Measurements from ENCODE around the gene SYTL5.

The SYTL5 gene

DNA sequence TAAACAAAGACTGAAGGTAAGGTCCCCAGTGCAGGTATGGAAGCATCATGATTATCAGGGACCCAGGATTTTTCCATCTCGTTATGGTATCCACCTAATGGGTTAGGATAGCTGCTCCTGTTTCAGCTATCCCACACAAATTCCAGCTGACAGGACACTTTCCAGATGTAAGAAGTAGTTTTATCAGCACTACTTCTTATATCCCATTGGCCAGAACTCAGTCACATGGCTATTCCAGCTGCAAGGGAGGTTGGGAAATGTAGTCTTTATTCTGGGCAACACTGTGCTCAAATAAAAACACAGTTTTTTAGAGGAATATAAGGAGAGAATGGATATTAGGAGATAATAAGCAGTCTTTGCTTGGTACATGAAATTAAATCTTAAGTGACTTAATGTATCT, 117.6 kb downstream of the SYTL5 start:
- H3K4me3 ChIP-seq (ENCODE audit: low read depth, low read length): no peak overlapping the region
- no peaks in the 10 kb centered on the region for H3K36me3 ChIP-seq (ENCODE audit: control insufficient read depth, insufficient read depth, low read length)
- H3K27me3 ChIP-seq (ENCODE audit: control insufficient read depth, insufficient read depth, low read length): no peaks in the 10 kb centered on the region
- H3K9ac ChIP-seq (ENCODE audit: low read depth, low read length): no peak overlapping the region
- no peaks in the 10 kb centered on the region for H3K4me1 ChIP-seq (ENCODE audit: control insufficient read depth, insufficient read depth, low read length)
- H3K9me3 ChIP-seq (ENCODE audit: control insufficient read depth, insufficient read depth, low read length): peaks cover 4% of the 10 kb centered on the region

DNA sequence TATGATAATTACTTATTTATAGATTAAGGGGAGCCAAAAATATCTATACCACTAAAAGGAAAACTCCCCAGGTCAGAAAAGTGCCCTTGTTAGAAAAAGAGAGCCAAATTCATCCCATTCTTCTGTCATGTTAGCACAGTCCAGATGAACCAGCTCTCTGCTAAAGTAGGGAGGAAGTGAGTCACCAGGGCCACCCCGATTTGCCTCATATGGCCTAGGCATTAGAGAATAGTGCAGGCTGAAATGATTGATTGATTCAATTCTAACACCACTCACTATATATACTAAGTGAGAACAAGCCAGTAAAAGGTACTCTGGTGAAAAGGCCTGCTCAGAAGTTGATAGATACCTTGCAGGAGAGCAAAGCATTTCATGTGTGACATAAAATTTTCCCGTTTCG, 119.8 kb downstream of the SYTL5 start:
- Histone ChIP-seq H3K9ac (ENCODE audit: low read depth, low read length) (no peak overlapping the region), H3K4me1 (ENCODE audit: control insufficient read depth, insufficient read depth, low read length) (no peaks in the 10 kb centered on the region), H3K27me3 (ENCODE audit: control insufficient read depth, insufficient read depth, low read length) (no peaks in the 10 kb centered on the region), H3K9me3 (ENCODE audit: control insufficient read depth, insufficient read depth, low read length) (peaks cover 4% of the 10 kb centered on the region), H3K4me3 (ENCODE audit: low read depth, low read length) (no peak overlapping the region), H3K36me3 (ENCODE audit: control insufficient read depth, insufficient read depth, low read length) (no peaks in the 10 kb centered on the region)

DNA sequence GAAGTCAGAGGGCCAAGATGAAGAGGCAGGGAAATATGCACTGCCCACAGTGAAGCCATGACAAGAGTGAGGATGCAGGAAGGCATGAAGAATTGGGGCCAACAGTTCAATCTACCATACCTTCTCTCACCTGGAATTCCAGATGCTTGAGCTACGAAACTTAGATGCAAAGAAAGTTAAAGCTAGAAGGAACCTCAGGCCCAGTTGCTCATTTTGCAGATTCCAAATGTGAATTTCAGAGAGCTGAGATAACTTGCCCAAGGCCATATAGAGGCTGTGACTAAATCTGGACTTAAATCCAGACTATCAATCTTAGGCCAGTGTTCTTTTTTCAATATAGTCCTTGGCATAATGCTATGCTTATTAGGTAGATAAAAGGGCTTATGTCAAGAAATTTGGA, 121.6 kb downstream of the SYTL5 start:
- no peaks in the 10 kb centered on the region for H3K4me1 ChIP-seq (ENCODE audit: control insufficient read depth, insufficient read depth, low read length)
- no peaks in the 10 kb centered on the region for H3K36me3 ChIP-seq (ENCODE audit: control insufficient read depth, insufficient read depth, low read length)
- H3K9me3 ChIP-seq (ENCODE audit: control insufficient read depth, insufficient read depth, low read length): peaks cover 4% of the 10 kb centered on the region
- no peak overlapping the region for H3K9ac ChIP-seq (ENCODE audit: low read depth, low read length)
- no peaks in the 10 kb centered on the region for H3K27me3 ChIP-seq (ENCODE audit: control insufficient read depth, insufficient read depth, low read length)
- H3K4me3 ChIP-seq (ENCODE audit: low read depth, low read length): no peak overlapping the region

DNA sequence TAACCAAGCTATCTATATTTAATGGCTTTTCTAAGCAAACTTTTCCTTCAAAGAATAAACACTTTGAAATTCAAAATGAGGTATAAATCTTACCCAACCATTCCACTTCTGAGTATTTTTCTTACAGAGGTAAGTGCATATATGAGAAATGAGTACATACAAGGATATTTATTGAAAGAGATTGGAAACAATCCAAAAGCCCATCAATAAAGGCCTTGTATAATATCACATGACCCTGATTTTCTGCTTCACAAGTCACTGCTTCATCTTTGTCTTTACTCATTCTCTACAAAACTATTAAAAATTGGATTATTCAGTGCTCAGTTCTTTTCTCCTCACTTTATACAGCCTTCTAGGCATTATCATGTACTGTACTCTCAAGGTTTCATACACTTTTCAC, 123.0 kb downstream of the SYTL5 start:
- Histone ChIP-seq H3K36me3 (ENCODE audit: control insufficient read depth, insufficient read depth, low read length) (no peaks in the 10 kb centered on the region), H3K27me3 (ENCODE audit: control insufficient read depth, insufficient read depth, low read length) (no peaks in the 10 kb centered on the region), H3K9ac (ENCODE audit: low read depth, low read length) (no peak overlapping the region), H3K4me3 (ENCODE audit: low read depth, low read length) (no peak overlapping the region), H3K4me1 (ENCODE audit: control insufficient read depth, insufficient read depth, low read length) (no peaks in the 10 kb centered on the region), H3K9me3 (ENCODE audit: control insufficient read depth, insufficient read depth, low read length) (no peaks in the 10 kb centered on the region)

DNA sequence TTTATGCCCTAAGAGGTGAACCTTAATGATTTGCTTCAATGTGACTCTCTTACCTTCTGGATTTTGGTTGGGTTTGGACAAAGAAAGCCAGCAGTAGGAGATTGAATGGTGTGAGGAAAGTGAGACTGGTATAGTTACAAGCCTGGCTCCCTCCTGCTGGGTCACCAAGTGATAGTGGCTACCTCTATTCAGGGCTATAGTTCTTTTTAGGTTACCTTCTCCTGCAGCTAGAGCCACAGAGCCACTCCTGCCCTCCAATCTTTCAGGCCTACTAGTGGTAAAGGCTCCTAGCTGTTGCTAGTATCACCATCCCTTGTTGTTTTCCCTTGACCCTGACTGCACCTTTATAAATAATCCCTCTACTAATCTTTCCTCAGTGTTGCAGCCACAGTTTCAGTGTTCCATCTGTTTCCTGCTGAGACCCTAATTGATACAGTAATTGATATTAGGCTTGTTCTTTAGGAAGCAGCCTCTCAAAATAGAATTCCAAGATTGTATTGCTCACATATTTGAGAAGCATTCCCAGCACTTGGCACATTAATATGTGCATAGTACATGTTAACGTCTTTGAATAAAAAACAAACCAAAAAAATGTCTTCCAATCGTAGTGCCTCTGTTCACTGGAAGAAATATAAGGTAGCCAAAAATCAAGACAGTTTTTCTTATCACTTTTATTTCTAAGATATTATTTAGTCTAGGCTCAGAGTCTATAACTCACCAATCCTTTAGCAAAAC, 132.0 kb downstream of the SYTL5 start:
- no peak overlapping the region for H3K4me3 ChIP-seq (ENCODE audit: low read depth, low read length)
- no peaks in the 10 kb centered on the region for H3K27me3 ChIP-seq (ENCODE audit: control insufficient read depth, insufficient read depth, low read length)
- no peaks in the 10 kb centered on the region for H3K9me3 ChIP-seq (ENCODE audit: control insufficient read depth, insufficient read depth, low read length)
- H3K36me3 ChIP-seq (ENCODE audit: control insufficient read depth, insufficient read depth, low read length): no peaks in the 10 kb centered on the region
- no peaks in the 10 kb centered on the region for H3K4me1 ChIP-seq (ENCODE audit: control insufficient read depth, insufficient read depth, low read length)
- no peak overlapping the region for H3K9ac ChIP-seq (ENCODE audit: low read depth, low read length)

DNA sequence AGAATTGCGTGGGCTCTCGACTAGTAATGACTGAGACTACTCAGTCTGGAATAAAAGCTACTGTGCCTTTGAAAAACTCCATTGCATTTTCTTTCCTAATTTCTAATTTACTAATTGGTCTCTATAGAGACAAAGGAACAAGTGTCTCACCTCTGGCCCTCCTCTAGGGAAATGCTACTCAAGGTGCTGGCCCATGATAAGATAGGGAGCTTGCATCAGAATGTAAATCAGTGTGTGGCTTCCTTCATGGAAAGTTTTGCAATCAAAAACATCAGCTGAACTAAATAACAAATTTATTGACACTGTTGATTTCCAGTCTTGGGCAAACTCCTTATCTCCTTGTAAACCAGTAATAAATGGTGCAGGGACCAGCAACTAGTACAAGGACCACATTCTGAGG, 132.5 kb downstream of the SYTL5 start:
- no peaks in the 10 kb centered on the region for H3K9me3 ChIP-seq (ENCODE audit: control insufficient read depth, insufficient read depth, low read length)
- H3K9ac ChIP-seq (ENCODE audit: low read depth, low read length): no peak overlapping the region
- H3K36me3 ChIP-seq (ENCODE audit: control insufficient read depth, insufficient read depth, low read length): no peaks in the 10 kb centered on the region
- no peaks in the 10 kb centered on the region for H3K27me3 ChIP-seq (ENCODE audit: control insufficient read depth, insufficient read depth, low read length)
- H3K4me3 ChIP-seq (ENCODE audit: low read depth, low read length): no peak overlapping the region
- no peaks in the 10 kb centered on the region for H3K4me1 ChIP-seq (ENCODE audit: control insufficient read depth, insufficient read depth, low read length)

DNA sequence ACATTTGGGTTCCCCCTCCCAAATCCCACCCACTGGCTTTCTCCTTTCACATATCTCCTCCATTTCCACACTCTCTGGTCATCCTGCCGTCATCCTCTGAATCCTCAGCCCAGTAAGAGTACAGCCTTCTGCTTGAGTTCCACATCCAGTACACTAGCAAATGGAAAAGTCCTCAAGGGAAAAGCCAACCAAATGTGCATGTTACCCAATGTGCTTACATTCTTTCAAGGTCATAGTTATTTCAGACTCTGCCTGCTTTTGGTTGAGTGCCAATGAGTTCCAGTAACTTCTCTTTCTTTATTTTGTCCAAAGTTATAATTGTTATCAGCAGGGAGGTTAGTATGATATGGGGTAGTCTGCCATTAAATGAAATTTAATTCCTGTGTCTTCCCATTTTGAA, 136.3 kb downstream of the SYTL5 start:
- Histone ChIP-seq H3K9me3 (ENCODE audit: control insufficient read depth, insufficient read depth, low read length) (no peaks in the 10 kb centered on the region), H3K4me1 (ENCODE audit: control insufficient read depth, insufficient read depth, low read length) (no peaks in the 10 kb centered on the region), H3K36me3 (ENCODE audit: control insufficient read depth, insufficient read depth, low read length) (no peaks in the 10 kb centered on the region), H3K27me3 (ENCODE audit: control insufficient read depth, insufficient read depth, low read length) (no peaks in the 10 kb centered on the region), H3K4me3 (ENCODE audit: low read depth, low read length) (no peak overlapping the region), H3K9ac (ENCODE audit: low read depth, low read length) (no peak overlapping the region)

DNA sequence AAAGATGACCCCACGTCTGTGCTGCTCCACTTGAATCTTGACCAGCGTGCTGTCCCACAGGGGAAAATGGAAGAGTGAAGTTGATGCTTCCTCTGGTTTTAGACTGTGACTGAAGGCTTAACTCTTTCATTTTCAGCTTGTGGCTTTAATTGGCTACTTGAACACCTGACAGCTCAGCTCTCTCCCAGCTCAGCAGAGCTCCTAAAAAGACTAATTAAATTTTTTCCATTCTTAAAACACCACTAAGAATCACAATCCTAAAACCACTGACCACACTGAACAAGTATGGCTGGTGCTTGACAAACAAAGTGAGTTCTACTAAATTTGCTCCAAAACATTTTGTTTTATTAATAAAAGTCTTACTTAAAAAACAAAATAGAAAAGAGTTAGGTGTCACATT, 142.7 kb downstream of the SYTL5 start:
- no peaks in the 10 kb centered on the region for H3K9me3 ChIP-seq (ENCODE audit: control insufficient read depth, insufficient read depth, low read length)
- H3K27me3 ChIP-seq (ENCODE audit: control insufficient read depth, insufficient read depth, low read length): no peaks in the 10 kb centered on the region
- no peak overlapping the region for H3K4me3 ChIP-seq (ENCODE audit: low read depth, low read length)
- H3K4me1 ChIP-seq (ENCODE audit: control insufficient read depth, insufficient read depth, low read length): no peaks in the 10 kb centered on the region
- no peak overlapping the region for H3K9ac ChIP-seq (ENCODE audit: low read depth, low read length)
- no peaks in the 10 kb centered on the region for H3K36me3 ChIP-seq (ENCODE audit: control insufficient read depth, insufficient read depth, low read length)

DNA sequence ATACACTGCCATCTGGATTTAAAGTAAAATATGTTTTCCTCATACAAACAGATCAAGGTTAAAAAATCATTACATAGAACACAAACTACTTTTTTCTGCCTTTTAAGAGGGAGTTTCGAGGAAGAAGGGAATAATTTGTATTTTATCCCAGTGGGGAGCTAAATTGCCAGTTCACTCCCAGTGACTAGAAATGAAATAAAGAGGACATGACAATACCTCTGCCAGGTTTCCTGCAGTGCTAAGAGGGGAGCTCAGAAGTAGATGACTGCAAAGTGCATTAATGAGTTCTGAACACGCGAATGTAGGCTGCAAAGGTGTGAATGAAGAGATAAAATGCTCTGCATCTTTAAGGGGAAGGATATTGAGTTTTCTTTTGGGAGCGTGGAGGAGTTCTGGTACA, 144.6 kb downstream of the SYTL5 start:
- no peaks in the 10 kb centered on the region for H3K9me3 ChIP-seq (ENCODE audit: control insufficient read depth, insufficient read depth, low read length)
- H3K4me3 ChIP-seq (ENCODE audit: low read depth, low read length): no peak overlapping the region
- H3K27me3 ChIP-seq (ENCODE audit: control insufficient read depth, insufficient read depth, low read length): no peaks in the 10 kb centered on the region
- no peaks in the 10 kb centered on the region for H3K4me1 ChIP-seq (ENCODE audit: control insufficient read depth, insufficient read depth, low read length)
- no peaks in the 10 kb centered on the region for H3K36me3 ChIP-seq (ENCODE audit: control insufficient read depth, insufficient read depth, low read length)
- H3K9ac ChIP-seq (ENCODE audit: low read depth, low read length): no peak overlapping the region

DNA sequence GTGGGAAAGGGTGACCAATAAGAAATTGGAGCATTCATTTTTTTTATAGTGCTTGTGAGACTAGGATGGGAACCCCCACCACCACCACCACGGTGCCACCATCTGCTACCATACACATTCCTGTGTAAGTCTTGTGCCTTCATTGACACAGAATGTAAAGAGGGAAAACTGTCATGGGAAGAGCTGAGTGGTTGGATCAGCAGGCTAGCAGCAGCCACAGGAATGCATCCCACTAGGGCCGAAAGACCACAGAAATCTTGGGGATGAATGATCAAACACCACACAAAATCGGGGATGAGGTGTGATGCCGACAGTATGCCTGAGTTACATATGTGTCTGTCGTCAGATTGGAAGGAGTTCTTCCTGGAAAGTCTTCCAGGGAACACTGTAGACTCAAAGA, 145.1 kb downstream of the SYTL5 start:
- no peak overlapping the region for H3K9ac ChIP-seq (ENCODE audit: low read depth, low read length)
- H3K4me1 ChIP-seq (ENCODE audit: control insufficient read depth, insufficient read depth, low read length): no peaks in the 10 kb centered on the region
- no peaks in the 10 kb centered on the region for H3K36me3 ChIP-seq (ENCODE audit: control insufficient read depth, insufficient read depth, low read length)
- no peak overlapping the region for H3K4me3 ChIP-seq (ENCODE audit: low read depth, low read length)
- no peaks in the 10 kb centered on the region for H3K9me3 ChIP-seq (ENCODE audit: control insufficient read depth, insufficient read depth, low read length)
- no peaks in the 10 kb centered on the region for H3K27me3 ChIP-seq (ENCODE audit: control insufficient read depth, insufficient read depth, low read length)

DNA sequence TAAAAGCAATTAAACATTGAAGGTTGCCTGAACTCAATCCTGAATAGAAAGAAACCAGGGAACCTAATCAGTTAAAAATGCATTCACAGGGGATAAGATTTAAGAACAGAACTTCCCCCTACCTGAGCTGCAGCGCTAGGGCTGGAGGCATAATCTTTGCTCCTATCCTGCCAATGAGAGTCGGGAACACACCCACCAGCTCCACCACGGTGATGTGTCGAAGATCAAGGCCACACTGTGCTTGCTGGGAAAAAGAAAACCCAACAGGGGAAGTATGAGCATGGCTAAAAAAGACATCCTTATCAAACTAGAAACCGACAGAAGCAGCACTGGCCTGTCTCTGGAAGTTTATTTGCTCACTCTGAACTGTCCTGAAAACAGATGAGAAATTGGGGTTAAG, 148.0 kb downstream of the SYTL5 start:
- no peaks in the 10 kb centered on the region for H3K9me3 ChIP-seq (ENCODE audit: control insufficient read depth, insufficient read depth, low read length)
- no peaks in the 10 kb centered on the region for H3K36me3 ChIP-seq (ENCODE audit: control insufficient read depth, insufficient read depth, low read length)
- H3K4me1 ChIP-seq (ENCODE audit: control insufficient read depth, insufficient read depth, low read length): no peaks in the 10 kb centered on the region
- H3K27me3 ChIP-seq (ENCODE audit: control insufficient read depth, insufficient read depth, low read length): no peaks in the 10 kb centered on the region
- no peak overlapping the region for H3K9ac ChIP-seq (ENCODE audit: low read depth, low read length)
- no peak overlapping the region for H3K4me3 ChIP-seq (ENCODE audit: low read depth, low read length)

DNA sequence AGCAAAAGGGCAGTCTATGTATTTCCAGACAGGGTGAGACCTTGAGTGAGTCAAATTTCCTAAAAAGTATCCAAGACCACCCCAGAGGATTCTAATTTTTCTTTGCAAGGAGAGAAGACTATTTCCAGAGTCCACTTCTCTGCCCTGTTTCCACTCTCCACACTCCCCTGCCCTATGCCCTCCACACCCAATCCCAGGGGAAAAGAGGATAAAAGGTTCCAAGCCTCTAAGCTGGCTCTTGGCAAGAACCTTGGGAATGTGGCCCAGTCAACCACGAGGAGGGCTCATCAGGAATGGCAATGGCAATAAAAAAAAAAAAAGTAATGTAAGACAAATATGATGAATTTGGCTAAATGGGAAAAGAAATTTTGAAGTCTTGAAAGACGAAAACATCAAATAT, 148.5 kb downstream of the SYTL5 start:
- no peak overlapping the region for H3K9ac ChIP-seq (ENCODE audit: low read depth, low read length)
- H3K9me3 ChIP-seq (ENCODE audit: control insufficient read depth, insufficient read depth, low read length): no peaks in the 10 kb centered on the region
- H3K27me3 ChIP-seq (ENCODE audit: control insufficient read depth, insufficient read depth, low read length): no peaks in the 10 kb centered on the region
- H3K4me3 ChIP-seq (ENCODE audit: low read depth, low read length): no peak overlapping the region
- no peaks in the 10 kb centered on the region for H3K4me1 ChIP-seq (ENCODE audit: control insufficient read depth, insufficient read depth, low read length)
- no peaks in the 10 kb centered on the region for H3K36me3 ChIP-seq (ENCODE audit: control insufficient read depth, insufficient read depth, low read length)

Measured in iPS-15b (cell line).